Activated CD8-positive, alpha-beta memory T cell treated with anti-CD3 and anti-CD28 coated beads for 36 hours (primary cell): ENCODE measurements around the gene CTBS. TPM values are rescaled to one million over a fixed set of nuclear protein-coding genes. Genes with fewer than 3 reads are reported as not detected.
"Not testable (repeated sequence)": the region's sequence is repeated elsewhere in the genome, so short reads cannot be mapped to it uniquely, and the experiment has no call there.

Experiments used
- CTCF ChIA-PET: fragments of 350-600 bp; sonication (Branson Sonifier 250); formaldehyde crosslinking; loops from one replicate; lab custom pipeline; 2021; ENCODE audit warnings: antibody characterized with exemption; lab: Charles Lee
- POLR2A ChIA-PET: fragments of 350-600 bp; sonication (Branson Sonifier 250); formaldehyde crosslinking; loops from one replicate; lab custom pipeline; 2021; ENCODE audit warnings: antibody characterized with exemption; lab: Charles Lee
- total RNA-seq, 2 experiments: library from RNA; stranded (reverse); gene quantifications; one replicate each; pipeline ENCODE4 v1.2.3, GENCODE V29; 2021

CTBS gene
- total RNA-seq, 2 experiments from 2014 or later = 8.3 to 8.5 TPM

GRCh38 chr1:84524590-84524989 lies 49.6 kb downstream of the CTBS start:
- CTCF ChIA-PET = no interaction called here
- POLR2A ChIA-PET = no interaction called here

DNA sequence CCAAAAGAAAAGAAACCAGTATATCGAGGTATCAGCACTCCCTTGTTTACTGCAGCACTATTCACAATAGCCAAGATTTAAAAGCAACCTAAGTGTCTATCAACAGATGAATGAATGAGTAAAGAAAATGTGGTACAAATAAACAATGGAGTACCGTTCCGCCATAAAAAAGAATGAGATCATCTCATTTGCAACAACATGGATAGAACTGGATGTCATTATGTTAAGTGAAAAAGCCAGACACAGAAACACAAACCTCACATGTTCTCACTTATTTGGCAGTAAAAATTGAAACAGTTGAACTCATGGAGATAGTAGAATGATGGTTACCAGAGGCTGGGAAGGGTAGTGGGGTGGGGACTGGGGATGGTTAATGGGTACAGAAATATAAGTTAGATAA lies 63.6 kb downstream of the CTBS start:
- ChIA-PET POLR2A (no interaction called here), CTCF (no interaction called here)

- ChIA-PET CTCF (no interaction called here), POLR2A (no interaction called here)
Measured at GRCh38 chr1:84510165-84510564, 64.1 kb downstream of the CTBS start.

GRCh38 chr1:84509029-84509428 lies 65.2 kb downstream of the CTBS start:
- ChIA-PET POLR2A (no interaction called here), CTCF (no interaction called here)

DNA sequence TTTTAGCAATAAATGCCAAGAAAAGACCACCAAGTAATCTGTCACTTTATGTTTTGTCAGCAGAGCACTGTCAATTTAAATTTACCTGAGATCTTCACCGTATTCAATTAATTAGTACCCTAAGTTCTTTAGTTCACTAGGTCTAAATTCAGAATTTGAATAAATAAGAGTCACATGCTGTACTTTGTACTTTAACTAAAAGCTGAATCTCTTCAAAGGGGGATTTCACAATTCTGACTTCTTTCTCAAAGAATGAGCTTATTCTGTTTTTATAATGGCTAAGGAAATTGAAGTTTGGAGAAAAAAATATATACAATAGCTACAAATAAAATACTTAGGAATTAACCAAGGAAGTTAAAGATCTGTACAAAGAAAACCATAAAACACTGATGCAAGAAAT lies 65.7 kb downstream of the CTBS start:
- POLR2A ChIA-PET = no interaction called here
- CTCF ChIA-PET = no interaction called here

GRCh38 chr1:84507887-84508286 lies 66.4 kb downstream of the CTBS start:
- CTCF ChIA-PET = not testable (repeated sequence)
- POLR2A ChIA-PET = interaction anchor here (0.6 kb wide), 1 partner anchor 85 kb away, joined by 3 read pairs; no protein-coding TSS in a partner anchor

DNA sequence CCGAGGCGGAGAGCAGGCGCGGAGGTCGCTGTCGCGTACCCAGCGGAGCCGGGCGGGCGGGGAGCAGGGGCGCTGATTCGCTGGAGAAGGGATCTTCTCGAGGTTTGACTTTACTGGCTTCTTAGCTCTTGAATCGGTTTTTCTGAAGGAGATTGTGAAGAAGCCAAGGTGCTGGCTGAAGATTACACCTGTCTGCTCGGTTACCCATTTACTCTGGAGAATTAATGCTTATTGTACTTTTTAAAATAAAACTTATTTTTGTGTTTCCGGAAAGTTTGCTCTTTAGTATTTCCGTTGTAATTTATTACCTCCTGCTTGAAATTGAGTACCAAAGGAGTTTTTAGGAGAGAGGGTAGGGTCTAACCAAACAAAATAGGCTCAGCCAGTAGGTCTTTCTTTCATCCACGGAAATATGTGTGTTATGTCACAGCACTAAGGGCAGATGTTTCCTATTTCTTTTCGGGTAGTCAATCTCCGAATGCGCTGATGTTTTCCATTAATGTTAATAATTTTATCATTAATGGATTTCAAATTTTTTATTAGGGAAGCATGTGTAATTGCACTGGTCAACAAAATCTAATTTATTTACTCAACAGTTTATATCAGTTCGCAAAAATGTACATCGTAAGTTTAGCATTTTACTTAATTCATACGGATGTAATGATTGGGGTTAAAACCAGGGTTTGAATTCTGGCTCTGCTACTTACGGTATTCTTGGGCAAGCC lies 67.3 kb downstream of the CTBS start:
- ChIA-PET CTCF (interaction anchor here (0.9 to 1.9 kb wide), 4 partner anchors 26 to 114 kb away, joined by 3 to 11 read pairs (median 5); partner anchors contain the start of gene CTBS), POLR2A (interaction anchor here (0.6 to 3.9 kb wide), 8 partner anchors 9 to 769 kb away, joined by 3 to 39 read pairs (median 6); partner anchors contain the start of genes BCL10 and CTBS)

- ChIA-PET CTCF (interaction anchor here (0.5 to 1.9 kb wide), 8 partner anchors 25 to 751 kb away, joined by 3 to 11 read pairs (median 4); partner anchors contain the start of gene CTBS), POLR2A (interaction anchor here (0.5 to 3.9 kb wide), 11 partner anchors 8 to 770 kb away, joined by 3 to 39 read pairs (median 5); partner anchors contain the start of genes BCL10 and CTBS)
Measured at GRCh38 chr1:84506002-84506728, 68.1 kb downstream of the CTBS start, which contains the start of the genes GNG5 and SPATA1. Gene GNG5 (minus strand): TSS chr1:84506581. CDS start chr1:84506091, 490 bp downstream. Gene SPATA1 (plus strand): TSS chr1:84506386. CDS start chr1:84516360, 9,974 bp downstream.

DNA sequence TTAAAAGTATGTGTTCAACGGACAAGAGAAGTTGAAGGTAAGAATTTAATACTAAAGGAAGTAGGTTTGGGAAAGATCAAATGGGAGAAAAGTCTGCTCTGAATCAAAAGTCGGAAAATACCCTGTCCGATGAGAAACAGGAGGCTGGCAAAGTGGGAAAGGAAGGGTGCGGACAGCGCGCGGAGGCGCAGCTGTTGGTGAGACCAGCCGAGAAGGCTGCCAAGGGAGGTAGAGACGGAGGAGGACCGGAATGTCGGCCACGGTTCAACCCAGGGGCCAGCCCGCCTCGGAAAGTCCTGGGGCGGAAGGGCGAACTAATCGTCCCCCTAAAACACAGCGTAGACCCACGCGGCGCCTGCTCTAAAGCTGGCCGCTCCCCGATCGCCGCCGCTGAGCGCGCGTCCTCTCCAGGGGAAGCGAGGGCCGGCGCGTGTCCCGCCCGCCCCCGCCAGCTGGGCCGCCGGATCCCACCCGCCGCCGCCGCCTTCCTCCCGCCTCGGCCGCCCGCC lies 68.7 kb downstream of the CTBS start:
- CTCF ChIA-PET = interaction anchor here (0.5 to 1.9 kb wide), 7 partner anchors 63 to 751 kb away, joined by 3 to 11 read pairs (median 4); partner anchors contain the start of gene CTBS
- POLR2A ChIA-PET = interaction anchor here (0.5 to 3.9 kb wide), 7 partner anchors 8 to 203 kb away, joined by 3 to 39 read pairs (median 6); partner anchors contain the start of gene CTBS

GRCh38 chr1:84504580-84505492 lies 69.4 kb downstream of the CTBS start:
- ChIA-PET CTCF (interaction anchor here (1.3 to 1.9 kb wide), 3 partner anchors 62 to 184 kb away, joined by 3 to 5 read pairs (median 5); no protein-coding TSS in a partner anchor), POLR2A (interaction anchor here (1.2 to 3.9 kb wide), 4 partner anchors 24 to 116 kb away, joined by 4 to 39 read pairs (median 8); partner anchors contain the start of gene CTBS)

- POLR2A ChIA-PET = interaction anchor here (2.0 kb wide), 1 partner anchor 22 kb away, joined by 8 read pairs; no protein-coding TSS in a partner anchor
- CTCF ChIA-PET = interaction anchor here (1.6 to 1.9 kb wide), 2 partner anchors 60 to 117 kb away, joined by 5 read pairs; no protein-coding TSS in a partner anchor
Measured at GRCh38 chr1:84502927-84503326, 71.3 kb downstream of the CTBS start.

Other genes starting within 250 kb of the CTBS start
- gene DNASE2B, start 176.0 kb downstream of the CTBS start, total RNA-seq = not detected
- gene RPF1, start 95.2 kb downstream of the CTBS start, total RNA-seq = 10 to 100 TPM; 60.2 to 62.4 TPM
- gene SPATA1, start 68.1 kb downstream of the CTBS start, total RNA-seq = under 1 TPM; 0.71 to 0.95 TPM
- gene GNG5, start 67.9 kb downstream of the CTBS start, total RNA-seq = 100 to 1,000 TPM; 120 to 128 TPM
- gene SSX2IP, start 116.0 kb upstream of the CTBS start, total RNA-seq = 10 to 100 TPM in 1 of 2 experiments, 1 to 10 TPM in 1; 9.4 to 12.3 TPM